HG02885 (cell line): ENCODE measurements around the gene WSB2.
A peak's percentile ranks its signal among the peaks of the same experiment; 100 is the strongest.
"Not testable (repeated sequence)": the region's sequence is repeated elsewhere in the genome, so short reads cannot be mapped to it uniquely, and the experiment has no call there.

Experiments
- ATAC-seq: cut with Tn5 transposase; IDR thresholded peaks from one replicate; pipeline ENCODE4 v1.9.1; 2021; ENCODE audit warnings: mild to moderate bottlenecking; ENCODE audit not compliant: unreplicated experiment, poor library complexity

WSB2 gene

DNA sequence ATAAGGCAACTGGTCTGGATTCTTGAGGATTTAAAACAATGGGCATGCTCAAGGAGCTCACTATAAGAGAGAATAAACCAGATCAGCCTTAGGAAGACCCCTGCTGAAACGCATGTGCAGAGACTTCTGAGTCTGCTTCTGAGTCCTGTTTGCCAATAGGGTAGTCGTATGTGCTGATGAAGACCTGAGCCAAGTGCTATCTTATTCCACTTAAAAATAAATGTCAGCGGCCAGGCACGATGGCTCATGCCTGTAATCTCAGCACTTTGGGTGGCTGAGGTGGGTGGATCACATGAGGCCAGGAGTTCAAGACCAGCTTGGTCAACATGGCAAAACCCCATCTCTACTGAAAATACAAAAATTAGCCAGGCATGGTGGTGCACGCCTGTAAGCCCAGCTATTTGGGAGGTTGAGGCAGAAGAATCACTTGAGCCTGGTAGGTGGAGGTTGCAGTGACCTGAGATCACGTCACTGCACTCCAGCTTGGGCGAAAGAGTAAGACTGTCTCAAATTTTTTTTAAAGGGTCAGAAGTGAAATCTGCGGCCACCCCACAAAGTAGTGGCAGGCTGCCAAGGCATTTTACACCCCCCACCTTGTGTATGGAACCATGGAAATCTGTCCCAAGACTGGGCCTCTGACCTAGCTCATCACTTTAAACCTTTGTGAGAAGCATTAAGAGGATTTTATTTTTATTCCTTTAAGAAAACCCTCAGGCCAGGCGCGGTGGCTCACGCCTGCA is 24.1 kb downstream of the WSB2 start:
- ATAC-seq: no peak

GRCh38 chr12:118035190-118036041 is 25.6 kb downstream of the WSB2 start:
- peak; percentile 82 for ATAC-seq

- no peak for ATAC-seq
Observed at GRCh38 chr12:118034429-118035189, 26.4 kb downstream of the WSB2 start.

GRCh38 chr12:118033902-118034301 is 27.1 kb downstream of the WSB2 start:
- no peak for ATAC-seq

DNA sequence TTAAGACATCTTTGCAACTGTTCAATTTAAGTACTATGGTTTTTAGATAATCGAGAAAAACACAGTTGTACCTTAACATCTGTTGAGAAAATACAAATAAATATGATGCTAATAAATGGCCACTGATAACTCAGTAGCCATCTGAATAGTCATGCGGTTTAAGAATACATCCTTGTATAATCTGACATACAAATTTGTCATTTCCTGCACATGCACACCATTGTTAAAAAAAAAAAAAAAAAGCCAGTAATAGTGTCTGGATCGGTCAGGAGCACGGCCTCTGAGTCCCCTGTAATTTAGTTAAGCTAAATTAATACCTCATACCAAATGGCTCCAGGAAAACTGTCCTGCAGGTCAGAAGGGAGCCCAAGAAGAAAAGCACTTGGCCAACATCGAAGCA is 27.7 kb downstream of the WSB2 start:
- ATAC-seq: no peak

DNA sequence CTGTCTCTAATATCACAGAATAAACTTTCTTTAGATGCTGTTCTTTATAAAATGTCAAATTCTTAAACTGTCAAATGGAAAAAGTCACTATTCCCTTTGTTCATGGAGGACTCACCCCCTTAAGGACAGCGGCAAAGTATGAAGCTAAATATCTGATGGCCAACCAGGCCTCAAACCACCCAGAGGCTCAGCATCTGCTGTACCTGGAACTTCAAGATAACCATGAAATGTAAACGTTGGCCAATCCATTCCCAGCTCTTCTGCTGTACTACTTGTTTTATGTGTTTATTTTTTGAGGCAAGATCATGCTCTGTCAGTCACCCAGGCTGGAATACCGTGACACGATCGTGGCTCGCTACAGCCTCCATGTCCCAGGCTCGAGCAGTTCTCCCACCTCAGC is 28.8 kb downstream of the WSB2 start:
- no peak for ATAC-seq

GRCh38 chr12:118029166-118029565 is 31.8 kb downstream of the WSB2 start:
- ATAC-seq: no peak

DNA sequence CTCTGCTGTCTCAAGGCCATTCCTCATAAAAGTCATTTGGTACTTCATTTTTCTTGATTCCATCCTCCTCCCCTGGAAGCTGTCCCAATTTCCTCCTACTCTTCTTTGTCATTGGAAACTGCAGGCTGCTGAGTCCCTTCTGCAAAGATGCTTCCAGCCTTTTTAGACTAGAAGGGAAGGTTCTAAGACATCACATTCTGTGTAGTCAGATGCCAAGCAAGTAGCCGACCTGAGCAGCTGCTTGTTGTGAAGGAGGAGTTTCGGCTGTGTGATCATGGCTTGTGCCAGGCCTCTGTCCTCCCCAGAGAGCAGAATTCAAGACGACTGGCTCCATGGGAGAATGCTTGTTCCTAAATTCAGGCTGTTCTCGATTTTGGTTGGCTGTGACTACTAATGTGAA is 35.8 kb downstream of the WSB2 start:
- no peak for ATAC-seq

DNA sequence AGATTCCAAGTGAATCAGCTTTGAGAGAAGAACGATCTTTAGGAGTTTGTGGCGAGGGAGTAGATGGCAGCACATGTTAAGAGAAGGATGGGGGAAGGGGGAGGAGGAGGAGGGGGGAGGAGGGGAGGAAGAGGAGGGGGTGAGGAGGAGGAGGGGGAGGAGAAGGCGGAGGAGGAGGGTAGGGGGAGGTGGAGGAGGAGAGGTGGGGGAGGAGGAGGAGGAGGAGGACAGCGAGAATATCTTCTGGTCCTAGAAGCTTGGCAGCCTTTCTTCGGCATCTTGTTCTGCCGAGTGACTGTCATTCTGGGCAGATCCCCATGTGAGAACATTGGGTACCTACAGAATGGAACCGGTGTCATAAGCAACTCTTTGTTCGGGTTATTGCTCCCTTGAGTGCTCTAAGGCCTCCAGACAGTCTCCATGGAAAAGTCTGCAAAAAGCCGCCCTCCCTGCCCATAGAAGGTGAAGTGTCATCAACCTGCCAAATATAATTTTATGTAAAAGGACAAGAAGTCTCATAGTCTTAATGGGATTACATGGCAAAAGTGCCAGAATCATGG is 37.6 kb downstream of the WSB2 start:
- no peak for ATAC-seq

- no peak for ATAC-seq
Observed at GRCh38 chr12:118022728-118023109, 38.3 kb downstream of the WSB2 start.

DNA sequence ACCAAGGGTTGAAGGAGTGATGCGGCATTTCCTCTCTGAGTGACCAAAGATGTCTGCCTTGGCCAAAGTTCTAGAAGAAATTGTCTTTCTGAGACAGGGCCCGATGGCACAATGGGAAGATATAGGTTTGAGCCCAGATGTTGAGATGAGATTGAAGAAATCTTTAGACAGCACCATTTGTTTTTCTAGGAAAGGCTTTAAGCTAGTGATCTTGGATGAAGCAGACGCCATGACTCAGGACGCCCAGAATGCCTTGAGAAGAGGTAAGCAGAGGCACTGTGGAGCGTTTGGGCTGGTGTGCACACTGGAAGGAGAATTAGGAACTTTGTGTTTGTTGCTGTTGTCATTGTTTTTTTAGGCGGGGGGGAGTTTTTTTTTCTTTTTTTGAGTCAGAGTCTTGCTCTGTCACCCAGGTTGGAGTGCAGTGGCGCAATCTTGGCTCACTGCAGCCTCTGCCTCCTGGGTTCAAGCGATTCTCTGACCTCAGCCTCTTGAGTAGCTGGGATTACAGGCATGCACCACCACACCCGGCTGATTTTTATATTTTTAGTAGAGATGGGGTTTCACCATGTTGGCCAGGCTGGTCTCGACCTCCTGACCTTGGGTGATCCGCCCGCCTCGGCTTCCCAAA is 38.8 kb downstream of the WSB2 start:
- ATAC-seq: not testable (repeated sequence)

- ATAC-seq: no peak
Observed at GRCh38 chr12:118020036-118020435, 40.9 kb downstream of the WSB2 start.

GRCh38 chr12:118017926-118018325 is 43.1 kb downstream of the WSB2 start:
- ATAC-seq: no peak

GRCh38 chr12:118016424-118017264 is 44.3 kb downstream of the WSB2 start, which contains the start of gene RFC5:
RFC5 (plus strand) TSS chr12:118016703; CDS start chr12:118016828, 125 bp downstream.
- ATAC-seq: peak; percentile 98

- ATAC-seq: no peak
Observed at GRCh38 chr12:118015944-118016343, 45.0 kb downstream of the WSB2 start.

DNA sequence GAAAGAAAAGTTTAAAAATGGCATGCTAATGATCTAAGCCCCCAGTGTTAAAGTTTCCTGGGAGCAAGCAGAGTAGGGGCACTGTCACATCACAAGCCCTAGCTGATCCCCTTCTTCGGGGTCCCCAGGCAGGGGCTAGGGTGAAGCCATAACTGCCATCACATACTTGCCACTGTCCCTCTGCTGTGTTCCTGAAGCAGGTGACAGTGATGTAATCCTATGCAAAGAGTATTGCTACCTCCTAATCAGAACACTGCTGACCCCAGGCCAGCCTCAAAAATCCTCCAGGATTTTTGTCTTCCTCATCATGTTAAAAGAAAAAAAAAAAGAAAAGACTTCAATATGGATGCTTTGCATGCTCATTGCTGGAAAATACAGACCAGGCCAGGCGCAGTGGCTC is 45.7 kb downstream of the WSB2 start:
- no peak for ATAC-seq

- no peak for ATAC-seq
Observed at GRCh38 chr12:118013283-118013682, 47.7 kb downstream of the WSB2 start.

GRCh38 chr12:118011961-118012360 is 49.0 kb downstream of the WSB2 start:
- ATAC-seq: no peak

DNA sequence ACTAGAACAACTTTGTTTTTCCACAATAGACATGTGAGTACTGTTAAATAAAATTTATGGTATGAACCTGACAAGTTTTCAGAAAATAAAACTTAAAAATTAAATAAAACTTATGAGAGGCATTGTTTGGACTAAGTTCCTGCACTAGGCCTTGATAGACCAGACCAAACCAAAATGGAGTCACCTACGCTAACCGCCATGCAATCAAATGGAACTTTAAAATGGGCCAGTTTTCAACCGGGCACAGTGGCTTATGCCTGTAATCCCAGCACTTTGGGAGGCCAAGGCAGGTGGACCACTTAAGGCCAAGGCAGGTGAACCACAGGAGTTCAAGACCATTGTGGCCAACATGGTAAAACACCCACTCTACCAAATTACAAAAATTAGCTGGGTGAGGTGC is 49.6 kb downstream of the WSB2 start:
- ATAC-seq: no peak
